ENCODE data around the gene NARF.

GRCh38 chr17:82525712-82526111, 67.2 kb downstream of the NARF start:
- TF ChIP-seq POLR2A (IDR thresholded peaks at IDR 0.05) (no peak), EP300 (IDR thresholded peaks at IDR 0.05) (no peak), CTCF (IDR thresholded peaks at IDR 0.05) (no peak)
